GM21367 (cell line): ENCODE results near the gene ZDHHC14.
"Not testable (repeated sequence)": the region's sequence is repeated elsewhere in the genome, so short reads cannot be mapped to it uniquely, and the experiment has no call there.

ENCODE experiments used
- ATAC-seq: cut with Tn5 transposase; IDR thresholded peaks from one replicate; pipeline ENCODE4 v1.9.1; 2021; ENCODE audit not compliant: unreplicated experiment

The ZDHHC14 gene

GRCh38 chr6:157706883-157707282 is 325.9 kb downstream of the ZDHHC14 start:
- ATAC-seq, result no peak

GRCh38 chr6:157707576-157707975 is 326.6 kb downstream of the ZDHHC14 start:
- no peak for ATAC-seq

- ATAC-seq, result no peak
Observed at GRCh38 chr6:157708239-157708638, 327.2 kb downstream of the ZDHHC14 start.

- ATAC-seq, result no peak
Observed at GRCh38 chr6:157708933-157709332, 327.9 kb downstream of the ZDHHC14 start.

GRCh38 chr6:157709555-157709954 is 328.6 kb downstream of the ZDHHC14 start:
- no peak for ATAC-seq

GRCh38 chr6:157710604-157711003 is 329.6 kb downstream of the ZDHHC14 start:
- ATAC-seq, result no peak

- ATAC-seq, result no peak
Observed at GRCh38 chr6:157711060-157711459, 330.1 kb downstream of the ZDHHC14 start.

- no peak for ATAC-seq
Observed at GRCh38 chr6:157712585-157713295, 331.8 kb downstream of the ZDHHC14 start.

GRCh38 chr6:157713451-157714152 is 332.6 kb downstream of the ZDHHC14 start:
- ATAC-seq, result no peak

GRCh38 chr6:157714153-157714490 is 333.1 kb downstream of the ZDHHC14 start:
- ATAC-seq, result no peak

GRCh38 chr6:157715728-157716164 is 334.8 kb downstream of the ZDHHC14 start:
- ATAC-seq, result no peak

GRCh38 chr6:157716251-157716995 is 335.4 kb downstream of the ZDHHC14 start:
- no peak for ATAC-seq

GRCh38 chr6:157717340-157717748 is 336.4 kb downstream of the ZDHHC14 start:
- ATAC-seq, result no peak

- ATAC-seq, result no peak
Observed at GRCh38 chr6:157718503-157719187, 337.7 kb downstream of the ZDHHC14 start.

- not testable (repeated sequence) for ATAC-seq
Observed at GRCh38 chr6:157720964-157721363, 340.0 kb downstream of the ZDHHC14 start.

GRCh38 chr6:157721426-157721825 is 340.4 kb downstream of the ZDHHC14 start:
- ATAC-seq, result no peak

GRCh38 chr6:157721830-157722229 is 340.8 kb downstream of the ZDHHC14 start:
- ATAC-seq, result no peak

- no peak for ATAC-seq
Observed at GRCh38 chr6:157723376-157723775, 342.4 kb downstream of the ZDHHC14 start.

GRCh38 chr6:157724138-157724820 is 343.3 kb downstream of the ZDHHC14 start:
- no peak for ATAC-seq

GRCh38 chr6:157724960-157725741 is 344.2 kb downstream of the ZDHHC14 start:
- no peak for ATAC-seq
